8988T (cell line): Measurements from ENCODE around the gene GPR158.
"Not testable (repeated sequence)": the region's sequence is repeated elsewhere in the genome, so short reads cannot be mapped to it uniquely, and the experiment has no call there.

Experiments
- DNase-seq: peaks from one replicate; pipeline ENCODE4 v3.0.0; 2011

The GPR158 gene, protein sequence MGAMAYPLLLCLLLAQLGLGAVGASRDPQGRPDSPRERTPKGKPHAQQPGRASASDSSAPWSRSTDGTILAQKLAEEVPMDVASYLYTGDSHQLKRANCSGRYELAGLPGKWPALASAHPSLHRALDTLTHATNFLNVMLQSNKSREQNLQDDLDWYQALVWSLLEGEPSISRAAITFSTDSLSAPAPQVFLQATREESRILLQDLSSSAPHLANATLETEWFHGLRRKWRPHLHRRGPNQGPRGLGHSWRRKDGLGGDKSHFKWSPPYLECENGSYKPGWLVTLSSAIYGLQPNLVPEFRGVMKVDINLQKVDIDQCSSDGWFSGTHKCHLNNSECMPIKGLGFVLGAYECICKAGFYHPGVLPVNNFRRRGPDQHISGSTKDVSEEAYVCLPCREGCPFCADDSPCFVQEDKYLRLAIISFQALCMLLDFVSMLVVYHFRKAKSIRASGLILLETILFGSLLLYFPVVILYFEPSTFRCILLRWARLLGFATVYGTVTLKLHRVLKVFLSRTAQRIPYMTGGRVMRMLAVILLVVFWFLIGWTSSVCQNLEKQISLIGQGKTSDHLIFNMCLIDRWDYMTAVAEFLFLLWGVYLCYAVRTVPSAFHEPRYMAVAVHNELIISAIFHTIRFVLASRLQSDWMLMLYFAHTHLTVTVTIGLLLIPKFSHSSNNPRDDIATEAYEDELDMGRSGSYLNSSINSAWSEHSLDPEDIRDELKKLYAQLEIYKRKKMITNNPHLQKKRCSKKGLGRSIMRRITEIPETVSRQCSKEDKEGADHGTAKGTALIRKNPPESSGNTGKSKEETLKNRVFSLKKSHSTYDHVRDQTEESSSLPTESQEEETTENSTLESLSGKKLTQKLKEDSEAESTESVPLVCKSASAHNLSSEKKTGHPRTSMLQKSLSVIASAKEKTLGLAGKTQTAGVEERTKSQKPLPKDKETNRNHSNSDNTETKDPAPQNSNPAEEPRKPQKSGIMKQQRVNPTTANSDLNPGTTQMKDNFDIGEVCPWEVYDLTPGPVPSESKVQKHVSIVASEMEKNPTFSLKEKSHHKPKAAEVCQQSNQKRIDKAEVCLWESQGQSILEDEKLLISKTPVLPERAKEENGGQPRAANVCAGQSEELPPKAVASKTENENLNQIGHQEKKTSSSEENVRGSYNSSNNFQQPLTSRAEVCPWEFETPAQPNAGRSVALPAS (N-terminal part only)

GRCh38 chr10:25174461-25175230 is at the start of gene GPR158:
GPR158 (plus strand) TSS chr10:25175001; CDS start chr10:25175421, 420 bp downstream.
- DNase-seq, result peak; percentile 85

- no peak for DNase-seq
Measured at GRCh38 chr10:25125201-25125611, 49.6 kb upstream of the GPR158 start.

DNA sequence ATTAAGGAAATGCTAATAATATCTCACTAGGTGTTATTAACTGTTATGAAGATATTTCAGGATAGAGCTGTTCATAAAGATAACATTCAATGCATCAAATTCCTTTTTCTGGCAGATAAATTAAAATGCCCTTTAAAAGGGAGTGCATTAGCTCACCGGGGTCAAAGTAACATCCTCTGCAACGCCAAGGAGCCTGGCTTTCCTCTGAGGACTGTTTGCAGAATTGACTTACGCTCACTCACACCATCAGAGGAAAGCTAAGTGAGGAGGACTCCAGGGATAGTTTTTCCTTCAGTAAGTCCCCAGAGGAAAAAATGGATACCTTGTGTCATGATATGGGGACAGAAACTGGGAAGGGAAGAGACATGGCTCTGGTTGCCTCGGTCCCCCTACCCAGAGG is 45.2 kb upstream of the GPR158 start:
- DNase-seq, result no peak

DNA sequence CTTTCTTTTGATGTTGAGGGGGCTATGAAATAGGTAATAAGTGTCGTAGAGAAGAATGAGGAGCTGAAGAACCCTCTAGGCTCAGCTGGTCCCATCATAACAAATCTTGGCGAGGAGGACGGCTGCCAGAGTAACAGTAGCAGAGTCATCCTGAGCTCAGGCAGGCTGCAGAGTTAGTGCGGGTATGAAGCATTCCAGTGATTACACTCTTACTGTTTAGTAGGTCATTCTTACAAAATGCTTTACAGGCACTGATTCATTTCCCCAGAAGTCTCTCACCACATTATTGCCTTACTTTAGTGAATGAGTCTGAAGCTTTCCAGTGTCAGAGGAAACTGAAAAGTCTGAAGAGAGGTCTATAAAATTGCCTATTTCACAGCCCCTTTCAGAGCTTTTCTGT is 43.9 kb upstream of the GPR158 start:
- DNase-seq, result no peak

DNA sequence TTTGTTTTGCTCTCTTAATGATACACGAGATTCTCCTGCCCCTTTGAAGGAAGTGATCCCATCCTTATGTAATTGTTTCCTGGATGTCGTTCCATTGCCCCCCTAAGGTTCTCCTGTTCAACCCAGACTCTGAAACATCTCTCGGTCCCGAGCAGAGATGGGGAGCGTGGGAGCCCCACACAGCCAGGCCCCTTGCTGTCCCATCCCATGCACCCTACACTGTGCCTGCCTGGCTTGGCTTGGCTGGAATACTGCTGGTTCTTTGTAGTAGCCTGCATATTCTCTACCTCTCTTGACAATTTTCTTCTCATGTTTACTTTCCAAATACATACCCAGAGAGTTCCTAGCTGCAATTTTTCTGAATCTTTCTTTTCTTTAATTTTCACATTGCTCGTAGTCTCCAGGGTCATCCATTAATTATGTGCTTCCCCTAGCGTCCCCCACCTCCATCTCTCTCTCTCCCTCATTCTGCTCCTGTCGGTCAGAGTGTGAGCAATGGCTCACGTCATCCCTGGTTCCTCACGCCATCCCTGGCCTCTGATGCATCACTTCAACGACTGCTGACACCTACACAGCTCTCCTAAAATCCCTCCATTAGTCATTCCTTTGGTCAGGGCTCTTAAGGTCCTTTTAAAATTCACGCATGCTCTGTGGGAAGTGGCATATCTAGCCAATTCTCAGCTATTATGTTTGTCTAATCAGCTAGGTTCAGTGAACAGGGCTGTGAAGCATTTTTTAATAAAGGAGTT is 32.5 kb upstream of the GPR158 start:
- DNase-seq, result no peak

GRCh38 chr10:25157650-25158049 is 17.2 kb upstream of the GPR158 start:
- no peak for DNase-seq

GRCh38 chr10:25159591-25159990 is 15.2 kb upstream of the GPR158 start:
- no peak for DNase-seq

GRCh38 chr10:25162391-25162790 is 12.4 kb upstream of the GPR158 start:
- DNase-seq, result no peak

GRCh38 chr10:25163464-25163863 is 11.3 kb upstream of the GPR158 start:
- DNase-seq, result not testable (repeated sequence)

DNA sequence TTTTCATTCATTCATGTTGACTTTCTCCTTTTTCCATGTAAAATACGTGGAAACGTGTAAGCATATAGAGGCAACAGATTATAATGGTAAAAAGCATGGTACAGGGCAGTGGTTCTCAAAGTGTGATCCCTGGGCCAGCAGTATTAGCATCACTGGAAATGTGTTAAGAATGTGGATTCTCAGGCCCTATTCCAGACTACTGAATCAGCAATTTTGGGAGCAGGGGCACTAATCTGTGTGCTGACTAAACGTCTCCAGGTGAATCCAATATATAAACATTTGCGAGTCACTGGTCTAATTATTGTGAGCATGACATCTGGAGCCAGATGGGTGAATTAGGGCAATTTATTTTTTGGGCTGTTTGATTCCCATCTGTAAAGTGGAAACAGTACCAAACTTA is 5.1 kb upstream of the GPR158 start:
- no peak for DNase-seq

- DNase-seq, result no peak
Measured at GRCh38 chr10:25170627-25171026, 4.2 kb upstream of the GPR158 start.

DNA sequence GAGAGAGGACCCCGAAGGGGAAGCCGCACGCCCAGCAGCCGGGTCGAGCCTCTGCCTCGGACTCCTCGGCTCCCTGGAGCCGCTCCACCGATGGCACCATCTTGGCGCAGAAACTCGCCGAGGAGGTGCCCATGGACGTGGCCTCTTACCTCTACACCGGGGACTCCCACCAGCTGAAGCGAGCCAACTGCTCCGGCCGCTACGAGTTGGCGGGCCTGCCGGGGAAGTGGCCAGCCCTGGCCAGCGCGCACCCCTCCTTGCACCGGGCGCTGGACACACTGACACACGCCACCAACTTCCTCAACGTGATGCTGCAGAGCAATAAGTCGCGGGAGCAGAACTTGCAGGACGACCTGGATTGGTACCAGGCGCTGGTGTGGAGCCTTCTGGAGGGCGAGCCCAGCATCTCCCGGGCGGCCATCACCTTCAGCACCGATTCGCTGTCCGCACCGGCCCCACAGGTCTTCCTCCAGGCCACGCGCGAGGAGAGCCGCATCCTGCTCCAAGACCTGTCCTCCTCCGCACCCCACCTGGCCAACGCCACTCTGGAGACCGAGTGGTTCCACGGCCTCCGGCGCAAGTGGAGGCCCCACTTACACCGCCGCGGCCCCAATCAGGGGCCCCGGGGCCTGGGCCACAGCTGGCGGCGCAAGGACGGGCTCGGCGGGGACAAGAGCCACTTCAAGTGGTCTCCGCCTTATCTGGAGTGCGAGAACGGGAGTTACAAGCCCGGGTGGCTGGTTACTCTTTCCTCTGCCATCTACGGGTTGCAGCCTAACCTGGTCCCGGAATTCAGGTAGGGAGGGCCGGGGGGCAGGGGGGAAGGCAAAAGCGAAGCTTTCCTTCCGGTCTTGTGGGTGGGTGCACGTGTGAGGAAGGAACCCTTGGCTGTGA is 973 bp downstream of the GPR158 start:
- DNase-seq, result no peak

DNA sequence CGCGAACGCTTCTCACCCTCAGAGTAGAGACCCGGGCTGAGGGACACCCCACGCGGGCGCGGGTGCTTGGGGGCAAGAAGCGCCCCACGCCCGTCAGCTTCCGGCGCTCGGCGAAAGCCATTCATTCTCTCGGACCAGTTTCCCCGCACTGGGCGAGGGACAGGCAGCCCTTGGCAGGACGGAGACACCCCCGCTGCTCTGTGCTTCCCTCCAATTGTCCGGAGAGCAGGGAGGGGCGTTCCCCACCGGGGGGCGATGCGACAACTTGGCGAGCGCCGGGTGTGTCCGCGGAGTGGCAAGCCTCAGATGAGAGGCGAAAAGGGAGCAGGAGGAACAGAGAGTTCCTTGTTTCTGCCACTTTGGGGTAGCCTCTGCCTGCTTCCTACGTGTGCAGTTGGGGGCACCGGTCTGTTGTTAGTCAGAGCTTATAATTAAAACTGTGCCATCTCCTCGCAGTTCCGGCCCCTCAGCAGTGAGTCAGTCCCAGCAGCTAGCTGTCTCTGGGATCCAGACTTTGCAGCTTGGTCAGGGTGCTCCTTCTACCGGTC is 1.7 kb downstream of the GPR158 start:
- DNase-seq, result no peak

DNA sequence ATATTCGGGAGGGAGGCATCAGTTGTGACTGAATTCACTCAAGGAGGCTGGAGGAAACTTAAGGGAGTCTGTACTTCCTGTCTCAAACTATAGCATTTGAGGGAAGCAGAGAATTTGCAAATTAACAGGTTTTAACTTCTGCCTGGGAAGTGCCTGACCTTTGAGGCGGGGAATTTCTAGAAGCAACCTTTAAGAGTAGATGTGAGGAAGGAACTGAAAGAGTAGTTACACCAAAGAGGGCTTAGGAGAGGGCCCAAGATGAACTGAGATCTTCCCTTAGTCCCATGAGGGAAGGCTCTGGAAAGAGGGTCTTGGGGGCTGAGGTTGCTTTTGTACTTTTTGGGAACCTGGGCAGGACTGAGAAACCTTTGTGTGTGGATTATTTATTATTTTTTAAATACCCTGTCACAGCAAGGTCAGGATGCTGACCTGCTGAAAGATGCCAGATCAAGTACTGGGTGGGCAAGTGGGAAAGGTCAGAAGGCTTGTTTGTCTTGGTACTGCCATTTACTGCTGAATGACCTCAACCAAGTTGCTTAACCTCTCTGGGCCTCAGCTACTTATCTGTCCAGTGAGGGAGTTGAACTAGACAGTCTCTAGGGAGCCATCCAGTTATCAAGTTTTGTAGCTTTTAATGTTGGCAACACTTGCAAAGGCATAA is 2.4 kb downstream of the GPR158 start:
- no peak for DNase-seq

- no peak for DNase-seq
Measured at GRCh38 chr10:25177754-25178135, 2.9 kb downstream of the GPR158 start.

- no peak for DNase-seq
Measured at GRCh38 chr10:25178411-25178810, 3.6 kb downstream of the GPR158 start.

DNA sequence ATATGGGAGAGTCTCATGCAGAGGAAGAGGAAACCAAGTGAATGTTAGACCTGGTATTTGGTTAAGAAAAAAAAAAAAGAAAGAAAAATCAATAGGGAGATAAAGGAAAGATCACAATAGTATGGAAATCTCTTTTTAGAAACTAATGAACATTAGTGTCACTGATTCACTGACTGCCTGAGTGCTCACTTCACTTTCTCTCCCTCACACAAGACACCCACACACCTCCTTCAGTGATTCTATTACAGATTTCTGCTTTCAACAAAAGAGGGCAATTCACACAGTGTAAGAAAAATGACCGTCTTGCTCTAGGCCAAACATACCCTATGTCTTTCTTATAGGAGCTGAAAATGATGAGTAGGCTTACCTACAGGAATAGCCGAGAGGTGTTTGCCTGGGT is 6.0 kb downstream of the GPR158 start:
- no peak for DNase-seq

GRCh38 chr10:25182636-25183035 is 7.8 kb downstream of the GPR158 start:
- no peak for DNase-seq

- no peak for DNase-seq
Measured at GRCh38 chr10:25191162-25191895, 16.5 kb downstream of the GPR158 start.
